ENCODE results near the gene RXYLT1.

GRCh38 chr12:63838411-63838810 lies 58.7 kb downstream of the RXYLT1 start:
- TF ChIP-seq, protein P1, sequence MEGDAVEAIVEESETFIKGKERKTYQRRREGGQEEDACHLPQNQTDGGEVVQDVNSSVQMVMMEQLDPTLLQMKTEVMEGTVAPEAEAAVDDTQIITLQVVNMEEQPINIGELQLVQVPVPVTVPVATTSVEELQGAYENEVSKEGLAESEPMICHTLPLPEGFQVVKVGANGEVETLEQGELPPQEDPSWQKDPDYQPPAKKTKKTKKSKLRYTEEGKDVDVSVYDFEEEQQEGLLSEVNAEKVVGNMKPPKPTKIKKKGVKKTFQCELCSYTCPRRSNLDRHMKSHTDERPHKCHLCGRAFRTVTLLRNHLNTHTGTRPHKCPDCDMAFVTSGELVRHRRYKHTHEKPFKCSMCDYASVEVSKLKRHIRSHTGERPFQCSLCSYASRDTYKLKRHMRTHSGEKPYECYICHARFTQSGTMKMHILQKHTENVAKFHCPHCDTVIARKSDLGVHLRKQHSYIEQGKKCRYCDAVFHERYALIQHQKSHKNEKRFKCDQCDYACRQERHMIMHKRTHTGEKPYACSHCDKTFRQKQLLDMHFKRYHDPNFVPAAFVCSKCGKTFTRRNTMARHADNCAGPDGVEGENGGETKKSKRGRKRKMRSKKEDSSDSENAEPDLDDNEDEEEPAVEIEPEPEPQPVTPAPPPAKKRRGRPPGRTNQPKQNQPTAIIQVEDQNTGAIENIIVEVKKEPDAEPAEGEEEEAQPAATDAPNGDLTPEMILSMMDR (IDR thresholded peaks at IDR 0.05), result no peak
- TF ChIP-seq, protein P2, sequence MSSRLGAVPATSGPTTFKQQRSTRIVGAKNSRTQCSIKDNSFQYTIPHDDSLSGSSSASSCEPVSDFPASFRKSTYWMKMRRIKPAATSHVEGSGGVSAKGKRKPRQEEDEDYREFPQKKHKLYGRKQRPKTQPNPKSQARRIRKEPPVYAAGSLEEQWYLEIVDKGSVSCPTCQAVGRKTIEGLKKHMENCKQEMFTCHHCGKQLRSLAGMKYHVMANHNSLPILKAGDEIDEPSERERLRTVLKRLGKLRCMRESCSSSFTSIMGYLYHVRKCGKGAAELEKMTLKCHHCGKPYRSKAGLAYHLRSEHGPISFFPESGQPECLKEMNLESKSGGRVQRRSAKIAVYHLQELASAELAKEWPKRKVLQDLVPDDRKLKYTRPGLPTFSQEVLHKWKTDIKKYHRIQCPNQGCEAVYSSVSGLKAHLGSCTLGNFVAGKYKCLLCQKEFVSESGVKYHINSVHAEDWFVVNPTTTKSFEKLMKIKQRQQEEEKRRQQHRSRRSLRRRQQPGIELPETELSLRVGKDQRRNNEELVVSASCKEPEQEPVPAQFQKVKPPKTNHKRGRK (CRISPR knock-in tag; IDR thresholded peaks at IDR 0.05; ENCODE audit: borderline replicate concordance), result no peak
- TF ChIP-seq USF1 (CRISPR knock-in tag; IDR thresholded peaks at IDR 0.05), result no peak
- no peak for TF ChIP-seq ZNF263 (CRISPR knock-in tag; IDR thresholded peaks at IDR 0.05; ENCODE audit: low read depth)
- TF ChIP-seq MXD4 (CRISPR knock-in tag; IDR thresholded peaks at IDR 0.05; ENCODE audit: borderline replicate concordance), result no peak
- TF ChIP-seq ETV6 (CRISPR knock-in tag; IDR thresholded peaks at IDR 0.05), result no peak
- no peak for TF ChIP-seq NFYB (CRISPR knock-in tag; conservative IDR thresholded peaks at IDR 0.05; ENCODE audit: low read depth)
- no peak for TF ChIP-seq CREB1 (CRISPR knock-in tag; IDR thresholded peaks at IDR 0.05)
- TF ChIP-seq, protein P3, sequence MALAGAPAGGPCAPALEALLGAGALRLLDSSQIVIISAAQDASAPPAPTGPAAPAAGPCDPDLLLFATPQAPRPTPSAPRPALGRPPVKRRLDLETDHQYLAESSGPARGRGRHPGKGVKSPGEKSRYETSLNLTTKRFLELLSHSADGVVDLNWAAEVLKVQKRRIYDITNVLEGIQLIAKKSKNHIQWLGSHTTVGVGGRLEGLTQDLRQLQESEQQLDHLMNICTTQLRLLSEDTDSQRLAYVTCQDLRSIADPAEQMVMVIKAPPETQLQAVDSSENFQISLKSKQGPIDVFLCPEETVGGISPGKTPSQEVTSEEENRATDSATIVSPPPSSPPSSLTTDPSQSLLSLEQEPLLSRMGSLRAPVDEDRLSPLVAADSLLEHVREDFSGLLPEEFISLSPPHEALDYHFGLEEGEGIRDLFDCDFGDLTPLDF (CRISPR knock-in tag; IDR thresholded peaks at IDR 0.05), result no peak
- no peak for TF ChIP-seq NR1H2 (CRISPR knock-in tag; IDR thresholded peaks at IDR 0.05)
- no peak for TF ChIP-seq ZBTB21 (CRISPR knock-in tag; IDR thresholded peaks at IDR 0.05; ENCODE audit: borderline replicate concordance)
- no peak for TF ChIP-seq ATF1 (CRISPR knock-in tag; IDR thresholded peaks at IDR 0.05)
- TF ChIP-seq NFE2L1 (CRISPR knock-in tag; IDR thresholded peaks at IDR 0.05), result no peak
